ENCODE data around the gene MAGOHB.

DNA sequence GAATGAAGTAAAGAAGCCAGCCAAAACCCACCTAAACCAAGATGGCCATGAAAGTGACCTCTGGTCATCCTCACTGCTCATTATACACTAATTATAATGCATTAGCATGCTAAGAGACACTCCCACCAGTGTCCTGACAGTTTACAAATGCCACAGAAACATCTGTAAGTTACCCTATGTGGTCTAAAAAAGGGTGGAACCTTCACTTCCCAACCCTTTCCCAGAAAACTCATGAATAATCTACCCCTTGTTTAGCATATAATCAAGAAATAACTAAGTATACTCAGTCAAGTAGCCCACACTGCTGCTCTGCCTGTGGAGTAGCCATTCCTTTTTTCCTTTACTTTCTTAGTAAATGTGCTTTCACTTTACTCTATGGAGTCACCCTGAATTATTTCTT lies 40.6 kb upstream of the MAGOHB start:
- no peak for TF ChIP-seq EZH2phosphoT487 (IDR thresholded peaks at IDR 0.05; ENCODE audit: low read depth)
- TF ChIP-seq, protein P1, sequence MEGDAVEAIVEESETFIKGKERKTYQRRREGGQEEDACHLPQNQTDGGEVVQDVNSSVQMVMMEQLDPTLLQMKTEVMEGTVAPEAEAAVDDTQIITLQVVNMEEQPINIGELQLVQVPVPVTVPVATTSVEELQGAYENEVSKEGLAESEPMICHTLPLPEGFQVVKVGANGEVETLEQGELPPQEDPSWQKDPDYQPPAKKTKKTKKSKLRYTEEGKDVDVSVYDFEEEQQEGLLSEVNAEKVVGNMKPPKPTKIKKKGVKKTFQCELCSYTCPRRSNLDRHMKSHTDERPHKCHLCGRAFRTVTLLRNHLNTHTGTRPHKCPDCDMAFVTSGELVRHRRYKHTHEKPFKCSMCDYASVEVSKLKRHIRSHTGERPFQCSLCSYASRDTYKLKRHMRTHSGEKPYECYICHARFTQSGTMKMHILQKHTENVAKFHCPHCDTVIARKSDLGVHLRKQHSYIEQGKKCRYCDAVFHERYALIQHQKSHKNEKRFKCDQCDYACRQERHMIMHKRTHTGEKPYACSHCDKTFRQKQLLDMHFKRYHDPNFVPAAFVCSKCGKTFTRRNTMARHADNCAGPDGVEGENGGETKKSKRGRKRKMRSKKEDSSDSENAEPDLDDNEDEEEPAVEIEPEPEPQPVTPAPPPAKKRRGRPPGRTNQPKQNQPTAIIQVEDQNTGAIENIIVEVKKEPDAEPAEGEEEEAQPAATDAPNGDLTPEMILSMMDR (IDR thresholded peaks at IDR 0.05; ENCODE audit: low read depth, low read length), result no peak
